ENCODE data around the gene CBLN3. TPM values are rescaled to one million over a fixed set of nuclear protein-coding genes. Genes with fewer than 3 reads are reported as not detected.
A peak's percentile ranks its signal among the peaks of the same experiment; 100 is the strongest.

CBLN3 gene
- total and polyA plus RNA-seq, 9 of the 15 experiments (the other 6 are each of a cell fraction or from before 2014, with no cell fraction given) = 0.05 to 0.59 (median 0.26) TPM; not detected in 1

DNA sequence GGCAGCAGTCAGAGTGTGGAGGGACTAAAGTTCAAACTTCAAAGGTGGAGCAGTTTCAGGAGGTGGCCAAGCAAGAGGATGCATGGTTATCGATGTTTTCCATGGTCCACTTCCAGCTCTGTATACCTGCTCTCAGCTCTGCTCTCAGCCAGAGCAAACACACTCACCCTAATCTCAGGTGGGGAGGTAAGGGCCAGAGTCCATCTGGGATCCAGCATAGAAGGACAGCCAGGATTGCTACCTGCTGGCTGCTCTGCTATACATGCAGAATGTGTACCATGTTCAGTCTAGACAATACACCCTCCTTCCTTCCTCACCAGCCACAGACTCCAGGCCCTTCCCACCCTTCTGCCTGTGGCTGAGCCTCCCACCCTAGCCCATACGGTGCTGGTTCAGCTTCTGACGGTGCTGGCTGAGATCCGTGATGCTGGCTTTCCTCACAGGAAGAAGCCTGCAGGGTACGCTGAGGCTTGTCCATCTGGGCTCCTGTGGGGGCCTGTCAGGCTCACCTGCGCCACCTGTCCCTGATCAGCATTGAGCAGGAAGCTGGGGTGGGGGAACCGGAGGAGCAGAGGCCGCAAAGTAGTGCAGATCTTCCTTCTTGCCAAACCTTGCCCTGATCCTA lies 2.4 kb downstream of the CBLN3 start:
- FAIRE-seq = peak; percentile 70
- peaks cover 48 to 52% of the 10 kb centered on the region in 2 experiments for H3K4me1 ChIP-seq (replicated peaks in 1 of 2; ENCODE audit: control insufficient read depth in 2 of 2, insufficient read depth in 2 of 2, low read length in 2 of 2)

More for the DNA sequence above, 2.4 kb downstream of the CBLN3 start:
- peaks cover 3% of the 10 kb centered on the region for H3K9me1 ChIP-seq (ENCODE audit: control insufficient read depth, insufficient read depth, low read length)
- intact Hi-C loops (cut with micrococcal nuclease) (no loop called here), in situ Hi-C loops (cut with MboI) (no loop called here)
- H3K36me3 ChIP-seq (ENCODE audit: control insufficient read depth, insufficient read depth, low read length) = no peaks in the 10 kb centered on the region; the same call in 2 of the 3 replicates
- no peak overlapping the region for H3K27ac ChIP-seq (ENCODE audit: extremely low read depth, low read depth, low read length)
- peaks cover 2% of the 10 kb centered on the region; the same call in 1 of the 2 replicates for H4K20me1 ChIP-seq (replicated peaks; ENCODE audit: control insufficient read depth, insufficient read depth, low read length)
- H3K4me2 ChIP-seq (ENCODE audit: insufficient read depth, low read length) = no peak overlapping the region; the same call in 1 of the 2 replicates
- BruUV-seq (replicated peaks) = no TSS peak
- ChIA-PET POLR2A (interaction anchor here (0.7 to 1.3 kb wide), 3 partner anchors 10 to 233 kb away, joined by 3 read pairs; no protein-coding TSS in a partner anchor), CTCF (ENCODE audit: low intra/inter-chr PET ratio) (interaction anchor here (0.6 kb wide), 1 partner anchor 313 kb away, joined by 3 read pairs; no protein-coding TSS in a partner anchor)
- no peak overlapping the region for H2AFZ ChIP-seq (ENCODE audit: low read depth, low read length)
- no peak for DNase-seq (ENCODE audit: extremely low read depth in 1 of 4, low spot score in 3 of 4)
- peak overlapping the region in 1 of 2 experiments; percentile 79; a peak in 3 of 4 replicates for H3K9ac ChIP-seq (ENCODE audit: insufficient read depth in 1 of 2, low read depth in 2 of 2, low read length in 2 of 2)
- ATAC-seq = no peak
- H3K27me3 ChIP-seq (ENCODE audit: control insufficient read depth in 2 of 2, insufficient read depth in 2 of 2, low read length in 2 of 2) = no peaks in the 10 kb centered on the region
- H3K9me3 ChIP-seq (replicated peaks; ENCODE audit: control insufficient read depth, insufficient read depth, low read depth, low read length) = no peaks in the 10 kb centered on the region; the same call in 1 of the 2 replicates
- peaks cover 12% of the 10 kb centered on the region for H3K79me2 ChIP-seq (ENCODE audit: control insufficient read depth, insufficient read depth, low read length)
- H3K4me3 ChIP-seq = no peak overlapping the region
- no peak for TF ChIP-seq ZNF696 (CRISPR knock-in tag; conservative IDR thresholded peaks at IDR 0.05)
- TF ChIP-seq ZNF12 (CRISPR knock-in tag; IDR thresholded peaks at IDR 0.05) = no peak
- no peak for TF ChIP-seq YBX1 (IDR thresholded peaks at IDR 0.05)
- TF ChIP-seq, protein P1, sequence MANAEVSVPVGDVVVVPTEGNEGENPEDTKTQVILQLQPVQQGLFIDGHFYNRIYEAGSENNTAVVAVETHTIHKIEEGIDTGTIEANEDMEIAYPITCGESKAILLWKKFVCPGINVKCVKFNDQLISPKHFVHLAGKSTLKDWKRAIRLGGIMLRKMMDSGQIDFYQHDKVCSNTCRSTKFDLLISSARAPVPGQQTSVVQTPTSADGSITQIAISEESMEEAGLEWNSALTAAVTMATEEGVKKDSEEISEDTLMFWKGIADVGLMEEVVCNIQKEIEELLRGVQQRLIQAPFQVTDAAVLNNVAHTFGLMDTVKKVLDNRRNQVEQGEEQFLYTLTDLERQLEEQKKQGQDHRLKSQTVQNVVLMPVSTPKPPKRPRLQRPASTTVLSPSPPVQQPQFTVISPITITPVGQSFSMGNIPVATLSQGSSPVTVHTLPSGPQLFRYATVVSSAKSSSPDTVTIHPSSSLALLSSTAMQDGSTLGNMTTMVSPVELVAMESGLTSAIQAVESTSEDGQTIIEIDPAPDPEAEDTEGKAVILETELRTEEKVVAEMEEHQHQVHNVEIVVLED (CRISPR knock-in tag; IDR thresholded peaks at IDR 0.05) = no peak
- no peak for TF ChIP-seq ELF1 (tag; IDR thresholded peaks at IDR 0.05)
- no peak for TF ChIP-seq NBN (IDR thresholded peaks at IDR 0.05; ENCODE audit: low read depth)
- no peak for TF ChIP-seq POLR2AphosphoS5 (IDR thresholded peaks at IDR 0.05; ENCODE audit: control insufficient read depth, insufficient read depth, low read depth, low read length)
- no peak for TF ChIP-seq MEF2D (tag; conservative IDR thresholded peaks at IDR 0.05; ENCODE audit: low read depth)
- TF ChIP-seq U2AF1 (optimal IDR thresholded peaks at IDR 0.05; ENCODE audit: low read depth, low read length) = no peak
- no peak for TF ChIP-seq HSF4 (CRISPR knock-in tag; IDR thresholded peaks at IDR 0.05; ENCODE audit: borderline replicate concordance)
- no peak for TF ChIP-seq SRSF9 (IDR thresholded peaks at IDR 0.05; ENCODE audit: borderline replicate concordance, low read depth, low read length)
- no peak for TF ChIP-seq ETV6 (IDR thresholded peaks at IDR 0.05; ENCODE audit: borderline replicate concordance in 1 of 2, low read depth in 2 of 2, low read length in 1 of 2)
- TF ChIP-seq ETV6 (CRISPR knock-in tag; IDR thresholded peaks at IDR 0.05; ENCODE audit: borderline replicate concordance) = no peak
- TF ChIP-seq, protein P2, sequence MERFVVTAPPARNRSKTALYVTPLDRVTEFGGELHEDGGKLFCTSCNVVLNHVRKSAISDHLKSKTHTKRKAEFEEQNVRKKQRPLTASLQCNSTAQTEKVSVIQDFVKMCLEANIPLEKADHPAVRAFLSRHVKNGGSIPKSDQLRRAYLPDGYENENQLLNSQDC (CRISPR knock-in tag; IDR thresholded peaks at IDR 0.05) = no peak
- TF ChIP-seq, protein P3, sequence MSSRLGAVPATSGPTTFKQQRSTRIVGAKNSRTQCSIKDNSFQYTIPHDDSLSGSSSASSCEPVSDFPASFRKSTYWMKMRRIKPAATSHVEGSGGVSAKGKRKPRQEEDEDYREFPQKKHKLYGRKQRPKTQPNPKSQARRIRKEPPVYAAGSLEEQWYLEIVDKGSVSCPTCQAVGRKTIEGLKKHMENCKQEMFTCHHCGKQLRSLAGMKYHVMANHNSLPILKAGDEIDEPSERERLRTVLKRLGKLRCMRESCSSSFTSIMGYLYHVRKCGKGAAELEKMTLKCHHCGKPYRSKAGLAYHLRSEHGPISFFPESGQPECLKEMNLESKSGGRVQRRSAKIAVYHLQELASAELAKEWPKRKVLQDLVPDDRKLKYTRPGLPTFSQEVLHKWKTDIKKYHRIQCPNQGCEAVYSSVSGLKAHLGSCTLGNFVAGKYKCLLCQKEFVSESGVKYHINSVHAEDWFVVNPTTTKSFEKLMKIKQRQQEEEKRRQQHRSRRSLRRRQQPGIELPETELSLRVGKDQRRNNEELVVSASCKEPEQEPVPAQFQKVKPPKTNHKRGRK (tag; IDR thresholded peaks at IDR 0.05) = no peak
- TF ChIP-seq ZNF655 (CRISPR knock-in tag; IDR thresholded peaks at IDR 0.05) = no peak
- no peak for TF ChIP-seq BRF1 (IDR thresholded peaks at IDR 0.05; ENCODE audit: borderline replicate concordance, extremely low read depth, insufficient read length)
- WGBS (ENCODE audit: insufficient coverage, low coverage, missing lambda C conversion rate) = 77% methylated on average over 5 of the region's 8 CpGs
